HG03469 (cell line): ENCODE results near the gene CALHM1.
A peak's percentile ranks its signal among the peaks of the same experiment; 100 is the strongest.
"Not testable (repeated sequence)": the region's sequence is repeated elsewhere in the genome, so short reads cannot be mapped to it uniquely, and the experiment has no call there.

Experiments
- ATAC-seq: cut with Tn5 transposase; IDR thresholded peaks from one replicate; pipeline ENCODE4 v1.9.1; 2021; ENCODE audit warnings: mild to moderate bottlenecking, moderate library complexity, moderate number of reproducible peaks; ENCODE audit not compliant: unreplicated experiment

The CALHM1 gene

DNA sequence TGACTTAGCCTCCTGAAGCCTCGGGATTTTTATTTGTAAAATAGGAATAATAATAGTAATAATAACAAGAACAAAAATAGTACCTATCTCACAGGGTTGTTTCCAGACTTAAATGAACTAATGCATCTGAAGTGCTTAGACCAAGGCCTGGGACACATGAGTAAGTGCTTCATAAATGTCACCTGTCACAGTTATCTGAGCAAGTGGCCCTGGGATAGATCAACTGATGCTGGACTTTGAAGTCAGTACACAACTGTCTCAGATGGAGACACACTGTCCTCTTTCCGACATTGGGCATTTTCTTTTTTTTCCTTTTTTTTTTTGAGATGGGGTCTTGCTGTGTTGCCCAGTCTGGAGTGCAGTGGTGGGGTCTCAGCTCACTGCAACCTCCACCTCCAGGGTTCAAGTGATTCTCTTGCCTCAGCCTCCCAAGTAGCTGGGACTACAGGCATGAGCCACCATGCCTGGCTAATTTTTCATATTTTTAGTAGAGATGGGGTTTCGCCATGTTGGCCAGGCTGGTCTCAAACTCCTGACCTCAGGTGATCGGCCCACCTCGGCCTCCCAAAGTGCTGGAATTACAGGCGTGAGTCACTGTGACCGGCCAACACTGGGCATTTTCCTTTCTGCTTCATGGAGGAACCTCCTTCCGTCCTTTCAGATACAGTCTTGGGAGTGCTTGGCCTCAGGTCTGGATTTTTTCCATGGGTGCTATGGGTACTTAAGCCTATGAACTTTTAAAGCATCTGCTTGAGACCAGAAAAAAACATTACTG, 28.1 kb upstream of the CALHM1 start:
- not testable (repeated sequence) for ATAC-seq

DNA sequence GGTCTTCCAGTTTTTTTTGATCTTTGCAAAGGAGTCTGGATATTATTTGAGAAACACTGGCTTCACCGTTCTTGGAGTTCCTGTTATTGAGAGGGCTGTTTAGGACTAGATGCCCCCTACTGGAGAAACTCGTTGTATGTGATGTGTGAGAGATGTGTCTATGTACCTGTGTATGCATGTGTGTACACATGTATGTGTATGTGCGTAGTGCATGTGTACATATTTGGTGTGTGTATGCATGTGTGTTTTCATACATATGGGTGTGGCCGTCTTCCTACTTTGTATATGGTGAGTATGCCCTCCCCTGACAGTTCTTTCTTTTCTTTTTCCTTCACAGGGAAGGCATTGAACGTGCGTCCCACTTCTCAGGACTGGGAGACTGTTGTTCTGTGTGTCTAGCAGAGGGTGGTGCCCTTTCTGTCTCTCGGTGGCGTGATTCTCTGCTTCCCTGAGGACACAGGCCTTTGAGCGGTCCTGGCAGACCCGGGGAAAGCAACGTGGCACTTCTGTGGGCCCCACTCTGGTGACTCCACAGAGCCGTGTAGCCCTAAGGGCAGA, 23.4 kb upstream of the CALHM1 start:
- ATAC-seq: no peak

DNA sequence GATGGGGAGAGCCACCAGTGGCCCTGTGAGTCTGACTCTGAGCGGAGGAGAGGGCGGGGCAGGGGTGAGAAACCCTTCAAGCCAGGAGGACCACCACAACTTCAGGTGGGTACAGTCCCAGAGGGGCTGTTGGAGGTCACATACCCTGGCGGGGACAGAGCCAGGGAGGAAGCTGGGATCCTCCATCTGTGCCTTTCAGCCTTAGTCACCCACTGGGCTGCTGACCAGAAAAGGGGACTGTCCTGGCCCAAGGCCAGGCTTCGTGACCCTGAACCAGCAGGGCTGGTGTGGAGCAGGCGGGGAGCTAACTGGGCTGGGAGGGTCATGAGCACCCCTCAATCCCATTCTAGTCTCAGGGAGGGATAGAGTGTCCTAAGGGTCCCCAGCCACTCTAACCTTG, 21.8 kb upstream of the CALHM1 start:
- ATAC-seq: no peak

DNA sequence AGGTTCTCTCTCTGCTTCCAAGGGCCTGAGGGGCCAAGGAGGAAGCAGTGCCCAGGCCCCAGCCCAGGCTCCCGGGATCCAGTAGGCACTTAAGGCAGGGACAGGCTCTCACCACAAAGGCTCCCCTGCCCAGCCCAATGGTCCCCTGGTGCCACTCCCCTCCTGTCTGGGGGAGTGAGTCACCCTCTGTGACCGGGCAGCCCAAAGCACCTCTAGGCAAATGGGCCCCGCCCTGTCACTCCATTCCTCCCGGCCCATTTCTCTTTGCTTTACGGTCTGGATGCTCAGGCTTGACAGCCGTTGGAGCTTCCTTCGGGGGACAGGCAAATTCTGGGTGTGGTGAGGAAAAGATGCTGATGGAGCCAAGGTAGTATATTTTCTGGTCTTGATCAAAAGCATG, 20.4 kb upstream of the CALHM1 start, which contains the start of gene CALHM3:
Gene CALHM3 (minus strand): TSS at position 106 of the 400 bp plus-strand sequence. CDS start 208 bp downstream, outside the sequence.
- no peak for ATAC-seq

DNA sequence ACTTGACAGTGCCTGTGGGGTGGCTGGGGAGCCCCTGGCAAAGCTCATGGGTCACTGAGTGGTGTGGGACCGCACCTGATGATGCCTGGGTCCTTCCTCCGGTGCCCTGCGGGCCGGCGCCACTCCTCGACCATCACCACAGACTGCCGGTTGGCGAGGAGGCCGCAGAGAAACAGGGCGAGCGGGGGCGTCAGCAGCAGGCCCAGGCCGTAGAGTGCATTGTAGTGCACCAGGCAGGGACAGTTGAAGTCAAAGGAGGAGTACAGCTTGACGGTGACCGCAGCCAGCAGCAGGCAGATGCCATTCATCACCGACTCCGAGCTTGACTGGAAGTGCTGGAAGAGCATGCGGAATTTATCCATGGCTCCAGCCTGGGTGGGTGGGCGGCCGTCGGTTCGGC, 20.0 kb upstream of the CALHM1 start:
- no peak for ATAC-seq

DNA sequence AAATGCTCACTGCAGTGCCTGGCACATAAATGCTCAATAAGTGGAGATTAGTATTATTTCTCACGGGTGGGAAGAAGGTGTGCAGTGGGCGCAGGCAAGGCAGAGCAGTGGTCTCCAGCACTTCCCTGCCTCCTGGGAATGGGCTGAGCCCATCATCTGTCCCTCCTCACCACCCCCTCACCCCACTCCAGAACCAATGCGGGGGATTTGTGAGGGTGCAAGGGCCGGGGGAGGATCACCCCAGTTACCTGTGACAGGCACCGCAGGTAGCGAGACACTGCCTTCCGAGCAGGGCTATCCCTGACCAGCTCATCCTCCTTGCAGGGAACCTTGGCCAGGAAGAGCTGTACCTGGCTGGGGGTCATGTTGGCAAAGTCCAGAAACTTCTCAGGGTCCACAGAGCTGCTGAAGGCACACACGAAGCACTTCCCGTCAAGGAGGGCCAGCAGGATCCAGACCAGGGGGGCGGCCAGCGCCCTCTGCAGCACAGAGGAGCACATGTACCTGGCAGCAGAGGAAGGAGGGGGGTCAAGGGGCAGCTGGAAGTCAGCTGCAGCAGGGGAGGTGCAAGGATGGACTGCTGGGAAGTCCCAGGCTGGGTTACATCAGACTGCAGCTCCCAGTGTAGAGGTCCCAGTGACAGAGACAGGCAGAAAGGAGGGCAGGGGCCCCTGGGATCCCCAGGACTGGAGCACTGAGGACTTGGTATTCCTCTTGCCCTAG, 17.5 kb upstream of the CALHM1 start:
- ATAC-seq: no peak

DNA sequence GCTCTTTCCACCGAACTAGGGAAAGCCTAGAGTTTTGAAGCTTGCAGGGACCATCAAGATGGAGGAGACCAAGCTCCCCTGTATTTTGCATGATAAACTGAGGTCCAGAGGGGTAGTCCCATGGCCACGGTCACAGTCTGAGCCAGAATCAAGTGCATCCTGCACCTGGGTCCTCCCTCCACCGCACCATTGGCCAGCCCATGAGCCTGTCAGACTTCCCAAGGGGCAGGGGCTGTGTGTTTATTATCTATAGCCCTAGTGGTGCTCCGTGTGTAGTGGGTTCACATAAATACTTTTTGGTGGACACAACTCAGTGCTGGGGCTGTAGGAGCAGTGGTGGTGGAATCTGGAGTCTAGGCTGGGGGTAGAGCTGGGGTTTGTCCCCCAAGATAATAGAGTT, 16.7 kb upstream of the CALHM1 start:
- no peak for ATAC-seq

DNA sequence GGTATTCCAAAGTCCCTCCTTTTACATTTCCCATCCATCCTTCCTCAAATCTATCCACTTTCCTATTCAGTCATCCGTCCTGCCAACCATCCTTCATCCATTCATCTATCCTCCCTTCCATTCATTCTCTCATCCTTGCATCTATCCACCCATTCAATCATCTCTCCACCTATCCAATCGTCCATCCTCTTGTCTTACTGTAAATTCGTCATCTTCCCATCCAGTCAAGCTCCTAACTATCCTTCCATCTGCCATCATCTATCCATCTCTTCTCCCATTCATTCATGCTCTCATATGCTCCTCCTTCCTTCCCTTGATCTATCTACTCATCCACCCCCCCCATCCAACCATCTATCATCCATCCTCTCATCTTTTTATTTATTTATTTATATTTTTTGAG, 15.4 kb upstream of the CALHM1 start:
- no peak for ATAC-seq

DNA sequence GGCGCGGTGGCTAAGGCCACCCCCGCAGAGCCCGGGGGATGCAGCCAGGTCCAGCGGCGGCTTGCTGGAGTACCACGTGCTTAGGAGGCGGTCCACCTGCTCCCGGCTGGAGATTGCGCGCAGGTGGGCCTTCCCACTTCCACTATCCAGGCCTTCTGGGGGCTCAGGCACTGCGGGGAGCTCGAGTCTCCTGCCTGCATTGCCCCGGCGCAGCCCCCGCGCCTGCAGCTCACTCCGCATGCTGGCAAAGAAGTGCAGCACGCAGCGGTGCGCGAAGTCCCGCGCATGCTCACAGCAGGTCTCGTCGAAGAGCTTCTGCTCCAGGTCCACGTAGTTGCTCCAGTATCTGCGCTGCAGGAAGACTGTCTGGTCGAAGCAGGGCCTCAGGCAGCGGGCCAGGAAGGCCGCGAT, 14.6 kb upstream of the CALHM1 start:
- ATAC-seq: no peak

DNA sequence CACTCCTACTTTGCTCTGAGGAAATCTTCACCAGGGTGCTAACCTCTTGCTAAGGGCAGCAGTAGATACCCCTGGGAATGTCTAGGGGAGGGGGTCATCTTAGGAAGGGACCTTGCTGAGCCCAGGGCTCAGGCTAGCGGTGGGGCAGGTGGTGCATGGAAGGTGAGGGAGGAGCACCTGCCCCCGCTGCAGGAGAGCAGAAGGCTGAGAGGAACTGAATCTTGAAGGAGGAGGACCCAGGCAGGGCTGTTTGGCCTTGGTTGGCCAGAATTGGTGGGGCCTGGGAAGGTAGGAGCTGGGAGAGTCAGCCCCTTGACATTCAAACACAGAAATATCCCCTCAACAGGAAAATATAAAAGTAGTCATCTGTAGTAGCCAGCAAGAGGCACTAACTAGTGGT, 13.3 kb upstream of the CALHM1 start:
- no peak for ATAC-seq

DNA sequence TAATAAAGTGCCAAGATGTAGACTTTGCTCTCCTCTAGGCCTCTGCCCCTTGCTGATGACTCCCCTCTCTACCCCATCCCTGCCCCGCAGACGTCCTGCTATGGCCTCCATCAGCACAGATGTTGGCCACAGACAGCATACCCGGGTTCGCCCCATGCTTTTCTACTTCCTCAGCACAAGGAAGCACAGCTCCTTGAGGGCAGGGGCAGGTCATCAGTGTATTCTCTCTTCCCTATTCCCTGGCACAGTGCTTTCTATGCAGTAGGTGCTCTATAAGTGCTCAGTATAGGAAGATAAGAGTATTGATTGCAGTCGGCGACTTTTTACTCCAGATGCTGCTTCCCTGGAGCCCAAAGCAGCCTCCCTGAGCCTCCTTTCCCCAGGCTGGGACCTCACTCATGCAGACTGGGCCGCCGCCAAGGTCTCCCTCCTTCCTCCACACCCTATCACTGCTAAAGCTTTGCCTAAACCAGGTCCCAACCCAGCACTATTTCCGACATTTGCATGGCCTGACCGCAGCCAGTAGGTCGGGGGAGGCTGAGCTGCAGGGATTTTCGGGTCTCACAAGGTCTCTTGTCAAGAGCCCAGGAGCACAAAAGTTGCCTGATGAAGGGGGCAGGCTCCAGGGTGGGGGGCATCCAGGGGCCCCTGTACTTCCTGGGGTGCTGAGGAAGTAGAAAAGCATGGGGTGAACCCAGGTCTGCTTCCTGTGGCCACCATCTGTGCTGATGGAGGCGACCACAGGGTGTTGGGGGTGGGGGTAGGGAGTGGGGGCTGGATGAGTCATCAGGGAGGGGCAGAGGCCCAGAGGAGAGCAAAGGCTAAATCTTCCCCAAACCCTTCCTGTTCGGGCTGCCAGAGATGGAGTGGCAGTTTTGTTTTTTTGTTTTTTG, 12.3 kb upstream of the CALHM1 start:
- peak; percentile 64 for ATAC-seq

DNA sequence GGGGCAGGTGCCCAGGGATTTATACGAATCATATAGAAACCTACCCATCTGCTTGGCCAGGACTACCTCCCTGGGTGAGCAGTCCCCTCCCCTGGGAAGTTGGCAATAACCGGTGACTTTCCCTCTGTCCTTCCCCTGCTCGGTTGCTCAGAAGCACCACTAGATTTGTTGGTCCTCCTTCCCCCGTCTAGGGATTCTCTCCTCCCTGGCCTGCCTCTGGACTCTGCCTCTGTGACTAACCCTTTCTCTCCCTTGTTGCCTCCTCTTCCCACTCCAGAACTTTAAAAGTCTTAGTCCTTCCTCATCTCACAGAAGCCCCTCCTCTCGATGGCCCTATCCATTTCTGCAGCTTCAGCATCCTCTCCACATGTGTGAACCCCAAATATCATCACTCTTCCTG, 10.5 kb upstream of the CALHM1 start:
- ATAC-seq: no peak

DNA sequence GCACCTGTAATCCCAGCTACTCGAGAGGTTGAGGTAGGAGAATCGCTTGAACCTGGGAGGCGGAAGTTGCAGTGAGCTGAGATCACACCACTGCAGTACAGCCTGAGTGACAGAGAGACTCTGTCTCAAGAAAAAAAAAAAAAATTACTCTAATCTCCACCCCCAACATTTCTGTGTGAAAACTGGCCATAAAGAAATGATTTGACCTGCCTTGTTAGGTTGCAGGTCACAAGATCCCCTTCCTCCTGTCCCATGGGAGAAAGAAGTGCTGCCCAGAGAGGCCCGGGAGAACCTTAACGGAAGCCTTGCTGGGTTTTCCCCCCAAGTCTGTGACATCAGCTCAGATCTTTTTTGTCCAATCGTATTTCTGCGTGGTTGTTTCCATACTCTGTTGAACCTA, 8.7 kb upstream of the CALHM1 start:
- no peak for ATAC-seq

DNA sequence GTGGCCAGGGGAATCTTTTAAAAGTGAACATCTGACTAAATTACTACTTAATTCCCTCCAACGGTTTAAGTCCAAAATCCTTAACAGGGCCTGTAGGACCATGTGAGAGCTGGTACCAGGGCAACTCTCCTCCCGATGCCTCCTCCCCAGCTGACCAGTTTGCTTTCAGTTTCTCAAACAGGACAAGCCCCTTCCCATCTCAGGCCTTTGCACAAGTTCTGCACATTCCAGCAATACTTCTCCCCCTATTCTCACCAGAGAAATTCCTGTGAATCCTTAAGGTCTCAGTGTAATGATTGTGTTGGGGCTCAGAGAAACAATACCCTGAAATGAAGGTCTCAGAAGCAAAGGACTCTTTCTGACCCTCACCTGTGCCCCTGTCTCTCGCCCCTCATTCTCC, 8.0 kb upstream of the CALHM1 start:
- ATAC-seq: no peak

DNA sequence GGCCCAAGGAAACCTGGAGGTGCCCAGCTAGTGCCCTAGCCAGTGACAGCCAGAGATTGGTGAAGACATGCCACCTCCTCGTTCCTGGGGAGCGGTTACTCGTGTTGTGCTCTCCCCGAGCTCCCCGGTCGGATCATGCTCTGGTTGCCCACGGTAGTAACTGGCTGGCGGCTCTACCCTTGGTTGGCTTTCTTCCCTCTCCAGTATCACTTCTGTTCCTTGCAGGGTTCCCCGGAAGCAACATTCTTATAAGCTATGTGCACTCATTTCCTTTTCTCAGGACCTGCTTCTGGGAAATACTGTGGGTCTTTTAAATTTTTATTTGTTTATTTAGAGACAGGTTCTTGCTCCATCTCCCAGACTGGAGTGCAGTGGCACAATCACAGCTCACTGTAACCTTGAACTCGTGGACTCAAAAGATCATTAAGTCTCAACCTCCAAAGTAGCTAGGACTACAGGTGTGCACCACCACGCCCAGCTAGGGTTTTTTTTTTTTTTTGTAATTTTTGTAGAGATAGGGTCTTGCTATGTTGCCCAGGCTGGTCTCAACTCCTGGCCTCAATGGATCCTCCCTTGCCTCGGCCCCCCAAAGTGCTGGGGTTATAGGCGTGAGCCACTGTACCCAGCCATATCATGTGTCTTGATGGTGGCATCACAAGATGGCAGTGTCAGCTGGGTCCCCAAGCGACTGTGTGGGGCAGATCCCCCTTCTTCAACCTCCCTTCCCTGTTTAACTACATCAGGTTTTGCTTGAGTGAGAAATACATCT, 6.9 kb upstream of the CALHM1 start:
- ATAC-seq: no peak

DNA sequence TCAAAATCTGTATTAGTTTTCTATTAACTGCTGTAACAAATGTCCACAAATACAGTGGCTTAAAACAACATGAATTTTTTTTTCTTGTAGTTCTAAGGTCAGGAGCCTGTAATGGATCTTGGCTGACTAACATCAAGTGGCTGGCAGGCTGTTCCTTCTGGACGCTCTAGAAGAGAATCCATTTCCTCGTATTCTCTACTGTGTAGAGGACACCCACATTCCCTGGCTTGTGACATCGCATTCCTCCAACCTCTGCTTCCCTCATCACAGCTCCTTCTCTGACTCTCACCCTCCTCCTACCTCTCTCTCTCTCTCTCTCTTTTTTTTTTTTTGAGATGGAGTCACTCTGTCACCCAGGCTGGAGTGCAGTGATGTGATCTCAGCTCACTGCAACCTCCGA, 4.8 kb upstream of the CALHM1 start:
- no peak for ATAC-seq

DNA sequence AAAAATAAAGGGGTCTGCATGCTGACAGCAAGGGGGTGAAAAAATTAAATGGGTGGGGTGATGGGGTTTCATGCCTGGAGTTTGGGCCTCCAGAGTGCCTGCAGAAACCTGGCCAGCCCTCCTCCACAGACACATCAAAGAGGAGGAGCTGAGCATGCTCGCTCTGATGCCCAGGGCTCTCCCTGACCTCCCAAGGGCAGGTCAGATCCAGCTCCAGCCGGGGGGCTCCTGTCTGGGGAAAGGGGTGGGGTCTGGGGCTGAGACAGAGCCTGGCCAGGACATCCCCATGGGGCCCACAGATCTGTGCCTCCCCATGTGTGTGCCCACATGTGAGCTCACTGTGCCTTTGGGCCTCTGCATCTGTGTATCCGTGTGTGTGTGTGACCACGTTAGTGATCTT, 915 bp upstream of the CALHM1 start:
- ATAC-seq: no peak

DNA sequence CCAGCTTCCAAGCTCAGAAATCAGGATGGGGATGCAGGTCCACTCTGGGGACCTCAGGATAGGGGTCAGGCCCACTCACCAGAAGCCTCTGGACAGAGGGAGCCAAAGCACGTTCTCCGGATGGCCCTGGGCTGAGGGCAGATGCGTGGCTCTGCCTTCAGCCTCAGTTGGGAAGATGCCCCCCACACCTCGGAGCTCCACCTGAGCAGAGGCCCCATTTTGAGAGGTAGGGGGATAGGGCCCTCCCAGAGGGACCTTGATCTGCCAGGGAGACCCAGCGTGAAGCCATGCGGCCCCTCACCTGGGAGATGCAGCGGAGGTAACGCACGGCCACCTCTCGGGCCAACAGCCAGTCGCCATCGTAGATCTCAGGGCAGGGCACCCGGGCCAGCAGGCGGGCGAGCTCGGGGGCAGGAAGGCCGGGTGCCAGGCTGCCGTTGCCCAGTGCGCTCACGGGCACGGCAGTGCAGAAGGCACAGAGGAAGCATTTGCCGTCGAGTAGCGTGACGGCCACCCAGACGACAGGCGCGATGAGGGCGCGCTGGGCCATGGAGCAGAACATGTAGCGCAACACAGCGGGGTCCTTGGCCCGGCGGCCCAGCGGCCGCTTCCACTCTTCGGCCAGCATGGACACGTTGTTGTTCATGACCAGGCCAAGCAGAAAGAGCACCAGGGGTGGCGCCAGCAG, 660 bp downstream of the CALHM1 start:
- ATAC-seq: no peak

DNA sequence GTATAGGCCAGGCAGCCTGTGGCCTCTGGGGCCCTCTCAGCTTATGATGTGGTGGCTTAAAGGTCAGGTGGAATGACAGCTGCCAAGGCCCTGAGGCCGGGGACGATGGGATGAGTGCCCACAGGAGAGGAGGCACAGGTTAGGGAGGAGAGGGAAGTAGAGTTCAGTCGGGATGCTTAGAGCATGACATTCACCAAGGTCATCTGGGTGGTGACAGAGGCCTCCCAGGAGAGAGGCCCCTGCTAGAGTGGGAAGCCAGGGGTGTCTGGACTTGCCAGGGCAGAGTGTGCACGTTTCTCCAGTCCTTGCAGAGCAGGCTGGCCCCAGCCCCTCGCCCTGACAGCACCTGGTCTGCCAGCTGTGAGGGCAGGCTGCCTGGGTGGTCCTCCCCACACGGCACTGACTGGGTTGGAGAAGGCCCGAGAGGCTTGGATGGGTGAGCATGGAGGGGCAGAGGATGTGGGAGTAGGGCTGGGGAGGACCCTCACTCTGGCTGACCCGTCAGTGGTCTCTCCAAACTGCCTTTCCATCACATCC, 1.5 kb downstream of the CALHM1 start:
- no peak for ATAC-seq
